Adrenal gland (tissue), 5 donors: ENCODE results near the gene AFF1.

ENCODE experiments used
- CTCF ChIP-seq, 6 experiments: fragments of 450-650 bp in 4 of 6; fragments of 200-600 bp in 2 of 6; sonication (generic) in 1 of 6; IDR thresholded peaks; 1 replicate in 5 of 6; 2 replicates in 1 of 6; pipeline versions ENCODE4 v1.5.1 to v1.8.0; 2016 to 2021; ENCODE audit warnings: antibody characterized with exemption in 6 of 6, mild to moderate bottlenecking in 2 of 6, moderate library complexity in 1 of 6
- POLR2A ChIP-seq, 2 donors: fragments of 450-650 bp; IDR thresholded peaks; one replicate each; pipeline ENCODE4 v1.6.1; 2017; ENCODE audit warnings: antibody characterized with exemption in 2 of 2, mild to moderate bottlenecking in 2 of 2, moderate library complexity in 1 of 2
- donor health status: DM: no; HTN: no; CAD: no.

GRCh38 chr4:87067124-87067885 is 132.5 kb downstream of the AFF1 start:
- TF ChIP-seq CTCF (IDR thresholded peaks at IDR 0.05): no peak
- TF ChIP-seq POLR2A (IDR thresholded peaks at IDR 0.05): no peak
